H9 (cell line): Measurements from ENCODE around the gene CACNA1D. TPM values are rescaled to one million over a fixed set of nuclear protein-coding genes. Genes with fewer than 3 reads are reported as not detected.

Experiments used
- DNase-seq: peaks from one replicate; pipeline ENCODE4 v3.0.0-alpha.2; 2017
- H2AFZ ChIP-seq: one replicate; pipeline ENCODE4 v1.6.1; 2013; ENCODE audit warnings: mild to moderate bottlenecking, low read length, control low read depth, moderate library complexity
- H2AK5ac ChIP-seq: 2 replicates; pipeline ENCODE4 v1.6.1; 2013; ENCODE audit warnings: low read length, control low read depth, mixed read lengths; ENCODE audit not compliant: insufficient read length
- H2BK120ac ChIP-seq: one replicate; pipeline ENCODE4 v1.6.1; 2013; ENCODE audit warnings: low read depth, mild to moderate bottlenecking, low read length, control low read depth, inconsistent platforms; ENCODE audit not compliant: poor library complexity, severe bottlenecking
- H2BK12ac ChIP-seq: 2 replicates; pipeline ENCODE4 v1.6.1; 2013; ENCODE audit warnings: low read length, control low read depth, mixed read lengths, low read depth; ENCODE audit not compliant: insufficient read length
- H2BK15ac ChIP-seq: 2 replicates; pipeline ENCODE4 v1.6.1; 2013; ENCODE audit warnings: low read depth, low read length, control low read depth
- H2BK20ac ChIP-seq: one replicate; pipeline ENCODE4 v1.6.1; 2013; ENCODE audit warnings: low read depth, mild to moderate bottlenecking, low read length, control low read depth, inconsistent platforms; ENCODE audit not compliant: poor library complexity, severe bottlenecking
- H2BK5ac ChIP-seq: 2 replicates; pipeline ENCODE4 v1.6.1; 2013; ENCODE audit warnings: low read length, control low read depth, mixed read lengths; ENCODE audit not compliant: insufficient read length
- H3K14ac ChIP-seq: 2 replicates; pipeline ENCODE4 v1.6.1; 2013; ENCODE audit warnings: low read length, control low read depth; ENCODE audit not compliant: insufficient read depth
- H3K18ac ChIP-seq: 2 replicates; pipeline ENCODE4 v1.6.1; 2013; ENCODE audit warnings: low read depth, mild to moderate bottlenecking, mixed read lengths, low read length, control low read depth; ENCODE audit not compliant: insufficient read length
- H3K23ac ChIP-seq: 2 replicates; pipeline ENCODE4 v1.6.1; 2013; ENCODE audit warnings: low read length, control low read depth, mixed read lengths, low read depth; ENCODE audit not compliant: insufficient read length
- H3K23me2 ChIP-seq: 2 replicates; pipeline ENCODE4 v1.6.1; 2013; ENCODE audit warnings: low read depth, mild to moderate bottlenecking, mixed read lengths, low read length, control low read depth; ENCODE audit not compliant: insufficient read length, poor library complexity, severe bottlenecking
- H3K27ac ChIP-seq: 2 replicates; pipeline ENCODE4 v1.5.1; 2013; ENCODE audit warnings: low read length, control low read depth, mixed read lengths, low read depth; ENCODE audit not compliant: insufficient read length
- H3K27me3 ChIP-seq: 2 replicates; pipeline ENCODE4 v1.6.1; 2013; ENCODE audit warnings: low read length, control low read depth, inconsistent platforms; ENCODE audit not compliant: insufficient read depth
- H3K4ac ChIP-seq: 2 replicates; pipeline ENCODE4 v1.6.1; 2013; ENCODE audit warnings: low read depth, mild to moderate bottlenecking, control low read depth, inconsistent platforms, low read length, moderate library complexity
- H3K4me1 ChIP-seq: 2 replicates; pipeline ENCODE4 v1.6.1; 2013; ENCODE audit warnings: low read length, control low read depth, inconsistent platforms; ENCODE audit not compliant: insufficient read depth
- H3K4me2 ChIP-seq: 2 replicates; pipeline ENCODE4 v1.6.1; 2013; ENCODE audit warnings: low read length, control low read depth, mixed read lengths; ENCODE audit not compliant: insufficient read length, insufficient read depth
- H3K56ac ChIP-seq: 2 replicates; pipeline ENCODE4 v1.6.1; 2013; ENCODE audit warnings: low read depth, mild to moderate bottlenecking, mixed read lengths, low read length, control low read depth; ENCODE audit not compliant: insufficient read length
- H3K79me1 ChIP-seq: 2 replicates; pipeline ENCODE4 v1.6.1; 2013; ENCODE audit warnings: low read depth, mild to moderate bottlenecking, moderate library complexity, low read length, control low read depth, inconsistent platforms; ENCODE audit not compliant: insufficient read depth, poor library complexity, severe bottlenecking
- H3K79me2 ChIP-seq: 2 replicates; pipeline ENCODE4 v1.6.1; 2013; ENCODE audit warnings: low read length, control low read depth, inconsistent platforms; ENCODE audit not compliant: insufficient read depth
- H3K9ac ChIP-seq: 2 replicates; pipeline ENCODE4 v1.6.1; 2013; ENCODE audit warnings: low read length, control low read depth, mixed read lengths; ENCODE audit not compliant: insufficient read length; ENCODE audit errors: extremely low read depth
- H3K9me3 ChIP-seq: one replicate; pipeline ENCODE4 v1.6.1; 2013; ENCODE audit warnings: low read depth, low read length, inconsistent platforms; ENCODE audit not compliant: control insufficient read depth
- H3T11ph ChIP-seq: one replicate; pipeline ENCODE4 v1.6.1; 2013; ENCODE audit warnings: mild to moderate bottlenecking, low read length, control low read depth, inconsistent platforms
- H4K20me1 ChIP-seq: one replicate; pipeline ENCODE4 v1.6.1; 2013; ENCODE audit not compliant: control insufficient read depth, insufficient read length, insufficient read depth
- H4K5ac ChIP-seq: 2 replicates; pipeline ENCODE4 v1.6.1; 2013; ENCODE audit warnings: low read depth, mild to moderate bottlenecking, mixed read lengths, low read length, control low read depth; ENCODE audit not compliant: insufficient read length
- H4K8ac ChIP-seq: replicated peaks from 2 replicates; pipeline ENCODE4 v1.6.1; 2013; ENCODE audit warnings: low read length, control low read depth, mixed read lengths, low read depth; ENCODE audit not compliant: insufficient read length
- H4K91ac ChIP-seq: 2 replicates; pipeline ENCODE4 v1.6.1; 2013; ENCODE audit warnings: low read depth, mild to moderate bottlenecking, moderate library complexity, mixed read lengths, low read length, control low read depth; ENCODE audit not compliant: insufficient read length
- H3K27ac Mint-ChIP-seq, 3 experiments: 2 replicates in 2 of 3; 3 replicates in 1 of 3; pipeline ENCODE4 v1.8.0; 2020 to 2021; ENCODE audit warnings: mixed read lengths in 3 of 3, mild to moderate bottlenecking in 1 of 3, moderate library complexity in 1 of 3
- H3K27me3 Mint-ChIP-seq: 2 replicates; pipeline ENCODE4 v1.8.0; 2021; ENCODE audit warnings: low read depth, mild to moderate bottlenecking, moderate library complexity, mixed read lengths
- H3K36me3 Mint-ChIP-seq, 3 experiments: 2 replicates in 2 of 3; 3 replicates in 1 of 3; pipeline ENCODE4 v1.8.0; 2020 to 2021; ENCODE audit warnings: low read depth in 3 of 3, mixed read lengths in 3 of 3; ENCODE audit not compliant: insufficient read depth in 1 of 3
- H3K4me1 Mint-ChIP-seq, 2 experiments: 2 replicates each; pipeline ENCODE4 v1.8.0; 2020; ENCODE audit warnings: mixed read lengths in 2 of 2
- H3K4me3 Mint-ChIP-seq, 2 experiments: 2 replicates in 1 of 2; 3 replicates in 1 of 2; pipeline ENCODE4 v1.8.0; 2020 to 2021; ENCODE audit warnings: mild to moderate bottlenecking in 2 of 2, mixed read lengths in 2 of 2, moderate library complexity in 1 of 2
- H3K9me3 Mint-ChIP-seq, 2 experiments: 2 replicates in 1 of 2; 3 replicates in 1 of 2; pipeline ENCODE4 v1.8.0; 2020; ENCODE audit warnings: mild to moderate bottlenecking in 2 of 2, mixed read lengths in 2 of 2, moderate library complexity in 1 of 2
- CTCF ChIP-seq: fragments of 200-600 bp; sonication (generic); conservative IDR thresholded peaks from 3 replicates; pipeline ENCODE4 v1.8.0; 2021; ENCODE audit warnings: antibody characterized with exemption, mild to moderate bottlenecking
- WGBS: extraction: QIAGEN DNeasy Blood & Tissue Kit; methylation state at CpG from one replicate; pipeline ENCODE4 v1.1.7; 2013; ENCODE audit warnings: missing lambda C conversion rate, low lambda C conversion rate, mixed read lengths; ENCODE audit not compliant: insufficient read length; ENCODE audit errors: extremely low coverage; 5-methylcytosine and 5-hydroxymethylcytosine counted together
- total RNA-seq: library from RNA; stranded (reverse); gene quantifications from 2 replicates; pipeline ENCODE4 v1.2.1, GENCODE V29; 2021

CACNA1D gene
- total RNA-seq, 1 experiment from 2014 or later = 3.5 TPM

GRCh38 chr3:53628536-53629401 lies 134.4 kb downstream of the CACNA1D start:
- Histone ChIP-seq H3K4me2 (no peak overlapping the region), H2AFZ (no peak overlapping the region), H3T11ph (no peak overlapping the region), H4K8ac (no peak overlapping the region), H3K4ac (no peak overlapping the region), H3K4me1 (no peaks in the 10 kb centered on the region), H4K5ac (no peak overlapping the region), H4K20me1 (no peaks in the 10 kb centered on the region), H3K56ac (no peak overlapping the region), H2BK15ac (no peak overlapping the region), H3K23me2 (no peaks in the 10 kb centered on the region), H2BK120ac (no peak overlapping the region), H3K23ac (no peak overlapping the region), H3K79me2 (no peaks in the 10 kb centered on the region), H3K9ac (no peak overlapping the region), H3K27ac (no peak overlapping the region), H2BK5ac (no peak overlapping the region), H2BK12ac (no peak overlapping the region), H3K27me3 (no peaks in the 10 kb centered on the region), H2BK20ac (no peak overlapping the region), H4K91ac (no peak overlapping the region), H3K14ac (no peak overlapping the region), H3K18ac (no peak overlapping the region), H2AK5ac (no peak overlapping the region), H3K9me3 (no peaks in the 10 kb centered on the region), H3K79me1 (no peaks in the 10 kb centered on the region)
- TF ChIP-seq CTCF = no peak
- H3K27me3 Mint-ChIP-seq = peaks cover 6% of the 10 kb centered on the region
- H3K36me3 Mint-ChIP-seq = peaks cover 0 to 4% (median 0%) of the 10 kb centered on the region in 3 experiments; a peak in 2 of 7 replicates
- DNase-seq = no peak
- H3K4me3 Mint-ChIP-seq = no peak overlapping the region
- no CpG with 5 or more reads among the region's 10 CpGs for WGBS
- H3K27ac Mint-ChIP-seq = no peak overlapping the region
- H3K4me1 Mint-ChIP-seq = peaks cover 3 to 7% of the 10 kb centered on the region in 2 experiments; a peak in 2 of 4 replicates
- H3K9me3 Mint-ChIP-seq = peaks cover 4% of the 10 kb centered on the region in 2 experiments; a peak in 2 of 5 replicates
